ENCODE measurements around the gene CD320. TPM values are rescaled to one million over a fixed set of nuclear protein-coding genes. Genes with fewer than 3 reads are reported as not detected.
A peak's percentile ranks its signal among the peaks of the same experiment; 100 is the strongest.

The CD320 gene
- total and polyA plus RNA-seq, 2 experiments from 2014 or later = 87.0 to 124 TPM

DNA sequence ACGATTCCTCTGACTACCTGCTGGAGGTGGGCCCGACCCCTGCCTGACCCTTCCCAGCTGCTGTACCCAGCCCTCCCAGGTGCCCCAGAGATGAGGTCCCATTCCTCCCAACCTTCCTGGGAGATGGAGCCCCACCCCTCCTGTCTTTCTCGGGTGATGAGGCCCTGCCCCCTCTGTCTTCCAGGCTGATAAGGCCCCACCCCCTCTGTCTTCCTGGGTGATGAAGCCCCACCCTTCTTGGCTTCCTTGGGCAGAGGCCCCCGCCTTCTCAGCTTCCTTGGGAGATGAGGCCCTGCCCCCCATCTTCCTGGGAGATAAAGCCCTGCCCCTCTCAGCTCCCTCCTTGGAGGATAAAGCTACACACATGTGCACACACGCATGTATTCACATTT lies 51.1 kb downstream of the CD320 start:
- H3K4me3 Mint-ChIP-seq = no peak overlapping the region
- no peak overlapping the region for H3K27ac Mint-ChIP-seq
- no peaks in the 10 kb centered on the region for H3K27me3 ChIP-seq (ENCODE audit: insufficient read depth)
- no peak overlapping the region for H2AFZ ChIP-seq
- H3K4me2 ChIP-seq = no peak overlapping the region
- no peaks in the 10 kb centered on the region for H3K9me3 Mint-ChIP-seq
- no peaks in the 10 kb centered on the region for H3K9me2 ChIP-seq (ENCODE audit: insufficient read depth)
- H3K79me2 ChIP-seq (replicated peaks; ENCODE audit: insufficient read depth) = no peaks in the 10 kb centered on the region
- TF ChIP-seq ETS1 (IDR thresholded peaks at IDR 0.05) (no peak), CREB1 (CRISPR knock-in tag; IDR thresholded peaks at IDR 0.05; ENCODE audit: low read depth) (no peak), POLR2AphosphoS5 (IDR thresholded peaks at IDR 0.05; ENCODE audit: low read depth) (no peak), JUNB (IDR thresholded peaks at IDR 0.05; ENCODE audit: unreplicated experiment) (no peak), NANOG (IDR thresholded peaks at IDR 0.05; ENCODE audit: borderline replicate concordance) (no peak), CTCF (conservative IDR thresholded peaks at IDR 0.05; ENCODE audit: low read depth in 2 of 2) (no peak), STAT1 (IDR thresholded peaks at IDR 0.05; ENCODE audit: unreplicated experiment) (no peak), ZNF331 (CRISPR knock-in tag; IDR thresholded peaks at IDR 0.05; ENCODE audit: low read depth) (no peak), EZH2phosphoT487 (IDR thresholded peaks at IDR 0.05; ENCODE audit: unreplicated experiment) (no peak), EZH2 (IDR thresholded peaks at IDR 0.05; ENCODE audit: low read depth, unreplicated experiment) (no peak), ZNF114 (CRISPR knock-in tag; IDR thresholded peaks at IDR 0.05) (no peak)
- TF ChIP-seq, protein P1, sequence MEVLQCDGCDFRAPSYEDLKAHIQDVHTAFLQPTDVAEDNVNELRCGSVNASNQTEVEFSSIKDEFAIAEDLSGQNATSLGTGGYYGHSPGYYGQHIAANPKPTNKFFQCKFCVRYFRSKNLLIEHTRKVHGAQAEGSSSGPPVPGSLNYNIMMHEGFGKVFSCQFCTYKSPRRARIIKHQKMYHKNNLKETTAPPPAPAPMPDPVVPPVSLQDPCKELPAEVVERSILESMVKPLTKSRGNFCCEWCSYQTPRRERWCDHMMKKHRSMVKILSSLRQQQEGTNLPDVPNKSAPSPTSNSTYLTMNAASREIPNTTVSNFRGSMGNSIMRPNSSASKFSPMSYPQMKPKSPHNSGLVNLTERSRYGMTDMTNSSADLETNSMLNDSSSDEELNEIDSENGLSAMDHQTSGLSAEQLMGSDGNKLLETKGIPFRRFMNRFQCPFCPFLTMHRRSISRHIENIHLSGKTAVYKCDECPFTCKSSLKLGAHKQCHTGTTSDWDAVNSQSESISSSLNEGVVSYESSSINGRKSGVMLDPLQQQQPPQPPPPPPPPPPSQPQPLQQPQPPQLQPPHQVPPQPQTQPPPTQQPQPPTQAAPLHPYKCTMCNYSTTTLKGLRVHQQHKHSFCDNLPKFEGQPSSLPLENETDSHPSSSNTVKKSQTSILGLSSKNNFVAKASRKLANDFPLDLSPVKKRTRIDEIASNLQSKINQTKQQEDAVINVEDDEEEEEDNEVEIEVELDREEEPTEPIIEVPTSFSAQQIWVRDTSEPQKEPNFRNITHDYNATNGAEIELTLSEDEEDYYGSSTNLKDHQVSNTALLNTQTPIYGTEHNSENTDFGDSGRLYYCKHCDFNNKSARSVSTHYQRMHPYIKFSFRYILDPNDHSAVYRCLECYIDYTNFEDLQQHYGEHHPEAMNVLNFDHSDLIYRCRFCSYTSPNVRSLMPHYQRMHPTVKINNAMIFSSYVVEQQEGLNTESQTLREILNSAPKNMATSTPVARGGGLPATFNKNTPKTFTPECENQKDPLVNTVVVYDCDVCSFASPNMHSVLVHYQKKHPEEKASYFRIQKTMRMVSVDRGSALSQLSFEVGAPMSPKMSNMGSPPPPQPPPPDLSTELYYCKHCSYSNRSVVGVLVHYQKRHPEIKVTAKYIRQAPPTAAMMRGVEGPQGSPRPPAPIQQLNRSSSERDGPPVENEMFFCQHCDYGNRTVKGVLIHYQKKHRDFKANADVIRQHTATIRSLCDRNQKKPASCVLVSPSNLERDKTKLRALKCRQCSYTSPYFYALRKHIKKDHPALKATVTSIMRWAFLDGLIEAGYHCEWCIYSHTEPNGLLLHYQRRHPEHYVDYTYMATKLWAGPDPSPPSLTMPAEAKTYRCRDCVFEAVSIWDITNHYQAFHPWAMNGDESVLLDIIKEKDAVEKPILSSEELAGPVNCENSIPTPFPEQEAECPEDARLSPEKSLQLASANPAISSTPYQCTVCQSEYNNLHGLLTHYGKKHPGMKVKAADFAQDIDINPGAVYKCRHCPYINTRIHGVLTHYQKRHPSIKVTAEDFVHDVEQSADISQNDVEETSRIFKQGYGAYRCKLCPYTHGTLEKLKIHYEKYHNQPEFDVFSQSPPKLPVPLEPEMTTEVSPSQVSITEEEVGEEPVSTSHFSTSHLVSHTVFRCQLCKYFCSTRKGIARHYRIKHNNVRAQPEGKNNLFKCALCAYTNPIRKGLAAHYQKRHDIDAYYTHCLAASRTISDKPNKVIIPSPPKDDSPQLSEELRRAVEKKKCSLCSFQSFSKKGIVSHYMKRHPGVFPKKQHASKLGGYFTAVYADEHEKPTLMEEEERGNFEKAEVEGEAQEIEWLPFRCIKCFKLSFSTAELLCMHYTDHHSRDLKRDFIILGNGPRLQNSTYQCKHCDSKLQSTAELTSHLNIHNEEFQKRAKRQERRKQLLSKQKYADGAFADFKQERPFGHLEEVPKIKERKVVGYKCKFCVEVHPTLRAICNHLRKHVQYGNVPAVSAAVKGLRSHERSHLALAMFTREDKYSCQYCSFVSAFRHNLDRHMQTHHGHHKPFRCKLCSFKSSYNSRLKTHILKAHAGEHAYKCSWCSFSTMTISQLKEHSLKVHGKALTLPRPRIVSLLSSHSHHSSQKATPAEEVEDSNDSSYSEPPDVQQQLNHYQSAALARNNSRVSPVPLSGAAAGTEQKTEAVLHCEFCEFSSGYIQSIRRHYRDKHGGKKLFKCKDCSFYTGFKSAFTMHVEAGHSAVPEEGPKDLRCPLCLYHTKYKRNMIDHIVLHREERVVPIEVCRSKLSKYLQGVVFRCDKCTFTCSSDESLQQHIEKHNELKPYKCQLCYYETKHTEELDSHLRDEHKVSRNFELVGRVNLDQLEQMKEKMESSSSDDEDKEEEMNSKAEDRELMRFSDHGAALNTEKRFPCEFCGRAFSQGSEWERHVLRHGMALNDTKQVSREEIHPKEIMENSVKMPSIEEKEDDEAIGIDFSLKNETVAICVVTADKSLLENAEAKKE (CRISPR knock-in tag; IDR thresholded peaks at IDR 0.05) = no peak
- TF ChIP-seq, protein P2, sequence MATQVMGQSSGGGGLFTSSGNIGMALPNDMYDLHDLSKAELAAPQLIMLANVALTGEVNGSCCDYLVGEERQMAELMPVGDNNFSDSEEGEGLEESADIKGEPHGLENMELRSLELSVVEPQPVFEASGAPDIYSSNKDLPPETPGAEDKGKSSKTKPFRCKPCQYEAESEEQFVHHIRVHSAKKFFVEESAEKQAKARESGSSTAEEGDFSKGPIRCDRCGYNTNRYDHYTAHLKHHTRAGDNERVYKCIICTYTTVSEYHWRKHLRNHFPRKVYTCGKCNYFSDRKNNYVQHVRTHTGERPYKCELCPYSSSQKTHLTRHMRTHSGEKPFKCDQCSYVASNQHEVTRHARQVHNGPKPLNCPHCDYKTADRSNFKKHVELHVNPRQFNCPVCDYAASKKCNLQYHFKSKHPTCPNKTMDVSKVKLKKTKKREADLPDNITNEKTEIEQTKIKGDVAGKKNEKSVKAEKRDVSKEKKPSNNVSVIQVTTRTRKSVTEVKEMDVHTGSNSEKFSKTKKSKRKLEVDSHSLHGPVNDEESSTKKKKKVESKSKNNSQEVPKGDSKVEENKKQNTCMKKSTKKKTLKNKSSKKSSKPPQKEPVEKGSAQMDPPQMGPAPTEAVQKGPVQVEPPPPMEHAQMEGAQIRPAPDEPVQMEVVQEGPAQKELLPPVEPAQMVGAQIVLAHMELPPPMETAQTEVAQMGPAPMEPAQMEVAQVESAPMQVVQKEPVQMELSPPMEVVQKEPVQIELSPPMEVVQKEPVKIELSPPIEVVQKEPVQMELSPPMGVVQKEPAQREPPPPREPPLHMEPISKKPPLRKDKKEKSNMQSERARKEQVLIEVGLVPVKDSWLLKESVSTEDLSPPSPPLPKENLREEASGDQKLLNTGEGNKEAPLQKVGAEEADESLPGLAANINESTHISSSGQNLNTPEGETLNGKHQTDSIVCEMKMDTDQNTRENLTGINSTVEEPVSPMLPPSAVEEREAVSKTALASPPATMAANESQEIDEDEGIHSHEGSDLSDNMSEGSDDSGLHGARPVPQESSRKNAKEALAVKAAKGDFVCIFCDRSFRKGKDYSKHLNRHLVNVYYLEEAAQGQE (IDR thresholded peaks at IDR 0.05; ENCODE audit: unreplicated experiment) = no peak
- H3K27me3 Mint-ChIP-seq (ENCODE audit: insufficient read depth, low read depth, poor library complexity) = peaks cover 7% of the 10 kb centered on the region
- peak; percentile 41 for ATAC-seq
- H3K4me1 ChIP-seq (ENCODE audit: insufficient read depth) = 0 out of 2 replicates have a peak, but pooled peaks cover 6% of the 10 kb centered on the region
- peaks cover 5% of the 10 kb centered on the region; the same call in 1 of the 2 replicates for H4K20me1 ChIP-seq (replicated peaks; ENCODE audit: insufficient read depth)
- H3K27ac ChIP-seq (ENCODE audit: low read depth) = no peak overlapping the region
- H3K36me3 ChIP-seq (ENCODE audit: insufficient read depth) = peaks cover 14% of the 10 kb centered on the region; the same call in 1 of the 2 replicates
- peaks cover 54% of the 10 kb centered on the region for H3K36me3 Mint-ChIP-seq (ENCODE audit: low read depth)
- no peak overlapping the region for H3K4me3 ChIP-seq
- H3F3A ChIP-seq (replicated peaks; ENCODE audit: low read depth) = peaks cover 25% of the 10 kb centered on the region
- H3K4me1 Mint-ChIP-seq = peaks cover 17% of the 10 kb centered on the region
- peak; percentile 81 for DNase-seq (ENCODE audit: low spot score)
